HG03457 (cell line): ENCODE data around the gene FBXL15.

Experiments used
- ATAC-seq: cut with Tn5 transposase; IDR thresholded peaks from one replicate; pipeline ENCODE4 v1.9.1; 2021; ENCODE audit warnings: moderate number of reproducible peaks; ENCODE audit not compliant: unreplicated experiment

The FBXL15 gene

DNA sequence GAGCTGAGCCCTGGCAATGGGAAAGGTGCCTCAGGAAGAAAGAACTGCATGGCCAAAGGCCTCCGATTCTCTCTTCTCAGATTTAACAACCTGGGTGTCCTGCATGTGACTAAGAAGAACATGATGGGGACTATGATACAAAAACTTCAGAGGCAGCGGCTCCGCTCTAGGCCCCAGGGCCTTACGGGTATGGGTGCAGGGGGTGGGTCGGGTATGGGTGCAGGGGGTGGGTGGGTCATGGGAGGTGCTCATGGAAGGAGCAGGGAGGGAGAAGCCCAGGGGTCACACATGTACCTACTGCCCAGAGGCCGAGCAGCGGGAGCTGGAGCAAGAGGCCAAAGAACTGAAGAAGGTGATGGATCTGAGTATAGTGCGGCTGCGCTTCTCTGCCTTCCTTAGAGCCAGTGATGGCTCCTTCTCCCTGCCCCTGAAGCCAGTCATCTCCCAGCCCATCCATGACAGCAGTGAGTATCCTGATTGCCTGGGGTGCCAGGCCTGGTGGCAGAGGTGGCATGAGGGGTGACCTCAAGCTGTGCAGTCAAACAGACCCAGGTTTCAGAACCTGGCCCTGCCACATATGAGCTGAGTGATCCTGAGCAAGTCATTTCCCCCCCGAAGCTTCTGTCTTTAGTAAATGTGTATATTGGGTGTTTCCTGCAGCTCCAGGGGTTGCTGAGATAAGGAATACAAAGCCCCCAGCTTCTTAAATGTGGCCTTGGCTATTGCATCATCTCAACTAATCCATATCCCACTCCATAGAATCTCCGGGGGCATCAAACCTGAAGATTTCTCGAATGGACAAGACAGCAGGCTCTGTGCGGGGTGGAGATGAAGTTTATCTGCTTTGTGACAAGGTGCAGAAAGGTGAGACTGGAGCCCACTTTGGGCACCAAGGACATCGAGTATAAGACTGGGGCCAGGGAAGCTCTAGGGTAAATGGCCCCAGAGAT, 23.1 kb upstream of the FBXL15 start:
- ATAC-seq, result no peak

DNA sequence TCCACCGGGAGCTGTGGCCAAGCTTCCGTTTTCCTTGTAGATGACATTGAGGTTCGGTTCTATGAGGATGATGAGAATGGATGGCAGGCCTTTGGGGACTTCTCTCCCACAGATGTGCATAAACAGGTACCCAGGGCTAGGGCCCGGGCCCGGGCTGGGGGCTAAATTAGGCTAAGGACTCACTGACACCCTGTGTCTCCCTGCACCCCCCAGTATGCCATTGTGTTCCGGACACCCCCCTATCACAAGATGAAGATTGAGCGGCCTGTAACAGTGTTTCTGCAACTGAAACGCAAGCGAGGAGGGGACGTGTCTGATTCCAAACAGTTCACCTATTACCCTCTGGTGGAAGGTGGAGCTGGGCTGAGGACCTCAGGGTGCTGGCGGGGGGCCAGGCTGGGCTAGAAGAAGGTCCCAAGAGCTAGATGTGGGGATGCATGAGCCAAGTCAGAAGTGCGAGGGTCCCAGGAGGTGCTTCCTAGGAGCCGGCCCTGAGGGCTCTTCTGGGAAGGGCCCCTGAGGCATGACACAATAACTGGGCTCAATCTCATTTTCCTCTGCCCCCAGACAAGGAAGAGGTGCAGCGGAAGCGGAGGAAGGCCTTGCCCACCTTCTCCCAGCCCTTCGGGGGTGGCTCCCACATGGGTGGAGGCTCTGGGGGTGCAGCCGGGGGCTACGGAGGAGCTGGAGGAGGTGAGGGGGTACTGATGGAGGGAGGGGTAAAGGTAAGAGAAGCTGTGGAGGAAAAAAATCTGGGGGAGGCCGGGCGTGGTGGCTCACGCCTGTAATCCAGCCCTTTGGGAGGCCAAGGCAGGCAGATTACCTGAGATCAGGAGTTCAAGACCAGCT, 22.2 kb upstream of the FBXL15 start:
- ATAC-seq, result no peak

DNA sequence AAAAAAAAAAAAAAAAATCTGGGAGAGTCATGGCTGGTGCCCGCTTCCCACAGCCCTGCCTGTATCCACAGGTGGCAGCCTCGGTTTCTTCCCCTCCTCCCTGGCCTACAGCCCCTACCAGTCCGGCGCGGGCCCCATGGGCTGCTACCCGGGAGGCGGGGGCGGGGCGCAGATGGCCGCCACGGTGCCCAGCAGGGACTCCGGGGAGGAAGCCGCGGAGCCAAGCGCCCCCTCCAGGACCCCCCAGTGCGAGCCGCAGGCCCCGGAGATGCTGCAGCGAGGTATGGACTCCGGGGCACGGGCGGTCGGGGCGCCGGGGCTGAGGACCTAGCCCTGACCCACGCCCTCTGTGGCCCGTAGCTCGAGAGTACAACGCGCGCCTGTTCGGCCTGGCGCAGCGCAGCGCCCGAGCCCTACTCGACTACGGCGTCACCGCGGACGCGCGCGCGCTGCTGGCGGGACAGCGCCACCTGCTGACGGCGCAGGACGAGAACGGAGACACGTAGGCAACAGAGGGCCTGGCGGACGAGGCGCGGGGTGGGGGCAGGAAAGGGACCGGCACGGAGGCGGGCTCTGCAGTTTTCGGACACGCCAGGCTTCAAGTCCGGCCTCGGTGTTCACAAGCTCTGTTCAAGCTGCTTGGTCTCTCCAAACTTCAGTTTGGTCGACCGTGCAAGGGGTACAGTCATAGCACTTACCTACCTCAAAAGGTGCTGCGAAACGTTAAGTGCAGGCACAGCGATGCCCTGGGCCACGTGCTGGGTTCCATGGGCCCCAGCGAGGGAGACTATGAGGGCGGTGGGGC, 21.2 kb upstream of the FBXL15 start:
- ATAC-seq, result no peak

DNA sequence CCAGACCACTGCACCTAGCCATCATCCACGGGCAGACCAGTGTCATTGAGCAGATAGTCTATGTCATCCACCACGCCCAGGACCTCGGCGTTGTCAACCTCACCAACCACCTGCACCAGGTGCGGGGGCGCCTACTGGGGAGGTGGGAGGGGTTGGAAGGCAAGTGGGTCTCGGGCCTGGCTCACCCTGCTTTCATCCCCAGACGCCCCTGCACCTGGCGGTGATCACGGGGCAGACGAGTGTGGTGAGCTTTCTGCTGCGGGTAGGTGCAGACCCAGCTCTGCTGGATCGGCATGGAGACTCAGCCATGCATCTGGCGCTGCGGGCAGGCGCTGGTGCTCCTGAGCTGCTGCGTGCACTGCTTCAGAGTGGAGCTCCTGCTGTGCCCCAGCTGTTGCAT, 20.6 kb upstream of the FBXL15 start:
- ATAC-seq, result no peak

DNA sequence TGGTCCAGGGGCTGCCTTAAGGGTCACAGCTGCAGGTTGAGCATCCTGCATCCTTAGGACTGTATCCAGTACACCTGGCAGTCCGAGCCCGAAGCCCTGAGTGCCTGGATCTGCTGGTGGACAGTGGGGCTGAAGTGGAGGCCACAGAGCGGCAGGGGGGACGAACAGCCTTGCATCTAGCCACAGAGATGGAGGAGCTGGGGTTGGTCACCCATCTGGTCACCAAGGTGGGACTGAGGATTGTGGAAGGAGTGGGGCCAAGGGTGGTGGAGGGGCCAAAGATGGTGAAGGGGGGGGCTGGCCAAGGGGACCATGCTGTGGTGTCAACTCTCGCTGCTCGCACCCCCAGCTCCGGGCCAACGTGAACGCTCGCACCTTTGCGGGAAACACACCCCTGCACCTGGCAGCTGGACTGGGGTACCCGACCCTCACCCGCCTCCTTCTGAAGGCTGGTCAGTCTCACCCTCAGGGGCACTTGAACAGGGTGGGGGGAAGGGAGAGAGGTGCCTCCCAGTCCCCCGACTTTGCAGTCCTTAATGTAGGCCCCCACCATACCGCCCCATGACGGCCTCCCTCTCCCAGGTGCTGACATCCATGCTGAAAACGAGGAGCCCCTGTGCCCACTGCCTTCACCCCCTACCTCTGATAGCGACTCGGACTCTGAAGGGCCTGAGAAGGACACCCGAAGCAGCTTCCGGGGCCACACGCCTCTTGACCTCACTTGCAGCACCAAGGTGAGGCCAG, 19.9 kb upstream of the FBXL15 start:
- no peak for ATAC-seq

DNA sequence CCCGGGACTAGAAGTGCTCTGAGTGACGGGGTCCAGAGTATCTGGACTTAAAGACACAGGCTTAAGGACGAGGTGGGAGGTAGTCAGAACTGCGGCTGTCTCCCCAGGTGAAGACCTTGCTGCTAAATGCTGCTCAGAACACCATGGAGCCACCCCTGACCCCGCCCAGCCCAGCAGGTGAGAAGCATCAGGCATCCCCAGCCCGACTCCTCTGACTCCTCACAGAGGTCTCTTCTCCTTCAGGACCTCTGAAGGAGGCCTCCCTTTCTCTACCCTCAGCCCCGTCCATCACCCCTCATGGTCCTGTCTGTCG, 19.3 kb upstream of the FBXL15 start:
- no peak for ATAC-seq

DNA sequence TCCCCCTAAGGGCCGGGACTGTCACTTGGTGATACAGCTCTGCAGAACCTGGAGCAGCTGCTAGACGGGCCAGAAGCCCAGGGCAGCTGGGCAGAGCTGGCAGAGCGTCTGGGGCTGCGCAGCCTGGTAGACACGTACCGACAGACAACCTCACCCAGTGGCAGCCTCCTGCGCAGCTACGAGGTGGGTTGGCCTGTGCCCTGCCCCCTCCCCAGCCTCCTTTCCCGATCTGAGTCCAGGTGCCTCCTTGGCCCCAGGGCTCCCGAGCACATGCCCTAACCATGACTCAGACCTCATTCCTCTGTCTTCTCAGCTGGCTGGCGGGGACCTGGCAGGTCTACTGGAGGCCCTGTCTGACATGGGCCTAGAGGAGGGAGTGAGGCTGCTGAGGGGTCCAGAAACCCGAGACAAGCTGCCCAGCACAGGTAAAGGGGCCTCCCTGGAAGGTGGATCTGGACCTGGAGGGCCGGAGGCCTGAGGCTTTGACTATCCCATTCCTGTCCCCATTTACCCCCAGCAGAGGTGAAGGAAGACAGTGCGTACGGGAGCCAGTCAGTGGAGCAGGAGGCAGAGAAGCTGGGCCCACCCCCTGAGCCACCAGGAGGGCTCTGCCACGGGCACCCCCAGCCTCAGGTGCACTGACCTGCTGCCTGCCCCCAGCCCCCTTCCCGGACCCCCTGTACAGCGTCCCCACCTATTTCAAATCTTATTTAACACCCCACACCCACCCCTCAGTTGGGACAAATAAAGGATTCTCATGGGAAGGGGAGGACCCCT, 18.7 kb upstream of the FBXL15 start:
- ATAC-seq, result no peak

DNA sequence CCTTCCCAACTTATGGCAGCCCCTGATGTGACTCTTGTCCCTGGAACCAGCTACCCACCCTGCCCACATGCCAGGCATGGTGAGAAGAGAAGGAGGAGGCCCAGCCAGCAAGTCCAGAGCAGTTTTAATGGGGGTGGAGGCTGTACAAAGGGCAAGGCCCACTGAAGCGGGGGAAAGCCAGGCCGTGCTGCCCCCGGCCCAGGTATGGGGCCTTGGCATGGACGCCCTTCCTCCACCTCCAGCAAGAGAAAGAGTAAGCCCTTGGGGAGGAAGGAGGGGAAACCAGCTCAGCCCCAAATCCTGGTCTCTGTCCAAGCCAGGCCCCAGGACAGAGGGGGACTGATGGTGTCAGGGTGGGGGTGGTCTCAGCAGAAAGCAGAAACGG, 18.1 kb upstream of the FBXL15 start:
- ATAC-seq, result no peak

DNA sequence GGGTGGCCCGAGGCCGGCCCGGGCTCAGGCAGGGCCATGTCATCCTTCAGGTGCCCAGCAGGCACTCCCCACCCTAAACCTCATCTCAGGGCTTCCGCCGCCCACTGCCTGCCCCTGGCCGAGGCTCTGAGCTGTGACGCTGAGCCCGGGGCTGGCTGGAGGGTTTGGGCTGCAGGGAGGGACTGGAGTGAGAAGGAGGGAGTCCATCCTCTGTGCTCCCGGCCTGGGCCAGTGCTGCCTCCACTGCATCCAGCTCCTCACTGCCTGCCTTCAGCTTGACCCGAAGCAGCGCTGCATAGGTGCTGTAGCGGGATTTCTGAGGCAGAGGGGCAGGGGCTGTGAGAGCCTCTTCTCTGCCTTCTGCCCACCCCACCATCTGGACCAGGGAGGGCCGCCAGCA, 17.5 kb upstream of the FBXL15 start:
- ATAC-seq, result no peak

DNA sequence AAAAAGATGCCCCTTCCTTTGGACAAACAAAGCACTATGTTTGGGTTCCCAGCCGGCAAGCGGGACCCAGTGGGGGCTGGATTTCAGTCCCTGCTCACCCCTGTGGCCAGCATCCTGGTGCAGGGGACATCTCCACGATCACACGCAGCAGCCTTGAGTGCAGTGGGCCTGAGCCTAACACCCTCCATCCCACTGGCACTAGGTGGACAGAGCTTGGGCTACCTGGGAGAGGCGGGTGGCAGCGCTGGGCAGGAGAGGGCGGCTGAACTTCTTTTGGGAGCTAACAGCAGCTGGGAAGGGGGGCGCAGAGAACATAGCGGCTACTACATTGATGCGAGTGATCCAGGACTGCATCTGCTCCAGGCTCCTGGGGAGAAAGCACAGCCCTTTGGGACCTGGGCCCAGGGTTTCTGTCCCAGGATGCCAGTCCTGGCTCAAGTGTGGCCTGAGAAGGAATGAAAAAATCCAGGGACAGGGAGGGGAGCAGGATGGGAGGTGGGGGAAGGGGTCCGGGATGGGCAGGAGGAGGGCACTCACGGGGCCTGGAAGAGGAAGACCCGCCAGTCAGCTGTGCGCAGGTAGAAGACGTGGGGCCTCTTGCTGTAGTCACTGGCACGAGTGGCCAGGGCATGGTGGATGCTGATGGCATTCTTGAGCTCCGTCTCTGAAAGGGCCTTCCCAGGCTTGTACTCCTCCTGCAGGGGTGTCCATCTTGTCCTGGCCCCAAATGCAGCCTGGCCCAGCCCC, 16.1 kb upstream of the FBXL15 start:
- no peak for ATAC-seq

DNA sequence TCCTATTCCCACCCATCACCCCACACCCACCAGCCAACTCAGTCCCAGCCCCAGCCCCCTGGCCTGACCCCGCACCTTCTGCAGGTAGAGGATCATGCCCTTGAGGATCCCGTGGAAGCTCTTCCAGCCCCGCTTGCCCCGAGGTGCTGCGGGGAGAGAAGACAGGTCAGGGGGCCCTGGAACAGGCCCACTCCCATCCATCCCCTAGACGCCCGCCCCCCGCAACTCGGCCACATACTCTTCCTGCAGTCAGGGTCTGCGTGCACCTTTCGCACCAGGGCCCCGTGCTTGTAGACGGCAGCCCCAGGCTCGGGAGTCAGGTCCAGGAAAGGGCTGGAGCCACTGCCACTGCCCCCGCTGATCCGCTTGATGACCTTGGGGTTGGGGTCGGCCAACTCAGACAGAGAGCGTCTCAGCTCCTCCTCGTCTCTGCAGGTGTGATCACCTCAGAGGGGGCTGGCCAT, 15.5 kb upstream of the FBXL15 start:
- no peak for ATAC-seq

DNA sequence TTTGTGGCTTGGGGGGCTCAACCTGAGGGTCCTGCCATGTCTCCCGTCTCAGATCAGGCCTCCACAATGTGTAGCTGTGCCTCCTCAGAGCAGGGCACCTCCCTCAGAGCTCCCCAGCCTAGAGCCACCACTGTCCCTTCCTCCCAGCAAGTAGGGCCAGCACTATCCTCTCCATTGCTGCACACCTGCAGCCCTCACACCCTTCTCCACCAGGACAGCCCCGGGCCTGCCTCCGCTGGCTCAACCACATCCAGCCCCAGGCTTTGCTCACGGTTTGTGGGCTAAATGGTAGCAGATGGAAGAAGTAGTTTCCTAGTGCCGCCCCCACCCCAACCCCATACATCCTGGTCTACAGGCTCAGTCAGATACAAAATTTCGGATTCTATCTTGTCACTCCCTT, 15.0 kb upstream of the FBXL15 start:
- no peak for ATAC-seq

DNA sequence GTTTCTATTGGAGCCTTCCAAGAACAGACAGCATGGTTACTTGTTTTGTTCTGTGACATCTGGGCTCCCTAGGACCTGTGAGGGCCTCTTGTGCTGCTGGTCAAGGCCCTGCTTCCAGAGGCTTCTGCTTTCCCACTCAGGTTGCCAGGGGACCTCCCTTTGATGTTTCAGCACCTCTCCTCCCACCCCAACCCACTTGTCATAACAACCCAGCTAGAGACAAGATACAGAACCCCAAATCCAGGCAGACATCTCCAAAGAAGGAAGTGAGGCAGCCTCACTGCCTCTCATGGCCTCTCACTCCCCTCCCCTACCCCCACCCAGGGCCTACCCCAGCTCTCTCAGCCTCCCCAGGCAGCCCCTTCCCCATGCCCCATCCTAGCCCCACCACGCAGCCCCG, 13.8 kb upstream of the FBXL15 start:
- no peak for ATAC-seq

DNA sequence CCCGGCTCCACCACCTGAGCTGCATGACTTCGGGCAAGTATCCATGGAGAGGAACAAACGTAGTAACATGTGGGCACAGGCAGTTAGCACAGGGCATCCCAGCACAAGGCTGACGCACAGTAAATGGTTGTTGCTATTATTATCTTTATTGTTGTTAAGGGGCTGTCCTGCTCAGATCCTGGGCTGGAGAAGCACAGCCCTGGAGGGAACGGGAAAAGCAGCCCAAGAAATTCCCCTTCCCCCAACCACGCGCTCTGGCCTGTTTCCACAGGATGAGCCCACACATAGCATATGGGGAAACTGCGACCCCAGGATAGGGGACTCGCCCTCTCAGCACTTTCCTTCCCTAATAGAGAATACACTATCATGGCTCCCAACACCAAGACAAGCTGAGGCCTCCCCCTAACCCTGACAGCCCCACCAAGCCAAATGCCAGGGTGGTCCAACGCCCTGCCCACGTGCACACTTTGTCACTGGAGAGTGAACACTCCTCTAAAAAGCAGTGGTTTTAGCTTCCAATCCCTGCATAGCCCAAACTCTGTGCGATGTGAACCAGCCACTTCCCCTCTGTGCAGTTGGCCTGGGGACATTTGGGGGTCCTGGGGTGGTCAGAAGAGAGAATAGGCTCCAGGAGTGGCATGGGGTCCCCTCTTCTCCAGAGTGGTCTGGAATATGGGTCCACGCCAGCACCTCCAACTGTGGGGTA, 13.1 kb upstream of the FBXL15 start:
- no peak for ATAC-seq

DNA sequence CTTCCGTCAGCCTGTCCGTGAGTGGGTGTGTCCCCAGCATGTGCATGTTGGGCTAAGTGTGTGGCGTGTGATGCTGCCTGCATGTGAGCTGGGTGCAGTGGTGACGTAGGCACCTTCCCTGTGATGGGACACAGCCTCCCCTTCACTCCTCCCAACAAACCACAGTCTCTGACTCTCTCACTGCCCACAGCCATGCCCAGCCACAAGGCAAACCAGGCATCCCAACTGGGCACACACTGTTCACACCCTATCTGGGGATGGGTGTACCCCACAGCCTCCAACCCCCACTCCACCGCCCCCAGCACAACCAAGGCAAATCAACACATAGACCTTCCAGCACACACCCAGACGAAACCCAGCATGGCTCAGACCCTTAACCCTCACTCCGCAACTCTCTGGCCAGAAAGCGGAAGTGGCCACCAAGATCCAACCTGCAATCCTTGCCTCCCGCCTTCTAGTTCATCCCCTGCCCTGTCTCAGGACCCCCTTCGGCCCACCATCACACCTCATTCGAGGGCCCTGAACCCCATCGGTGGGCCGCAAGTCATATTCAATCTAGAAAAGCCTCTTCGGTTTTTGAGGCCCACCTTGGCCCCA, 12.4 kb upstream of the FBXL15 start:
- ATAC-seq, result no peak

DNA sequence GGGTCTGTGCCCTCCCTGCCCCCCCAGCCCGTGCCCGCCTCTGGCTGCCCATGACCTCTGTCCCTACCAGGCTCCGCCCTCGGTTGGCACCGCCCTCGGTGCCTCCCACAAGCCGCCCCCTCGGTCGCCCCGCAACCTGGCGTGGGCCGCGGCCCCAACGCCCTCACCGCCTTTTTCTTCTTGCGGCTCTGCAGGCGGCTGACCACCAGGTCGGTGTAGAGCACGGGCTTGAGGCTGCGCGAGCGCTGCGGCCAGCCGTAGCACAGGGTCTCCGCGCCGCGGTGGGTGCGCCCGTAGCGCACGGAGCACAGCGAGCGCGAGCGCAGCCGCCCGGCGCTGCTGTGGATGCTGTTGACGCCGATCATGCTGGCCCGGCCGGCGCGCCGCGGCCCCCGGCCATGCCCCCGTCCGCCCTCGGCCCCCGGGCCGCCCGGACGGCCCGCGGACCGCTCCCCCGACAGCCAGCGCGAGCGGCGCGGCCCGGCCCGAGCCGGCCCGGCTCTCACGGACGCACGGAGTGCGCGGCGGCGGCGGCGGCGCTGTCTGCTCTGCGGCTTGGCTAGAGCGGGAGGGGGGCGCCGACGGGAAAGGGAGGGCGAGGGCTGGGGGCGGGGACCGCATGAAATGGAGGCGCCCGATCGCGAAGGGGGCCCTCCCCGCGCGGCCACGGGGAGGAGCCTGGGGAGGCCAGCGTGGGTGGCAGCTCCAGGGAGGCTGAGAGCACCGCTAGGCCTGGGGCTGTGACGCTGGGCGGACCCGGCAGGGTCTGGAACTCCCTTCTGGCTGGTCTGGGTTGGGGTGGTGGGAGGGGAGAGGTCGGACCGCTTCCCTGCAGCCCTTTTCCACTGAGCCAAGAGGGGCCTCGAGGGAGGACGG, 11.7 kb upstream of the FBXL15 start:
- ATAC-seq, result no peak
